ENCODE data around the gene DVL1.

DVL1 gene

DNA sequence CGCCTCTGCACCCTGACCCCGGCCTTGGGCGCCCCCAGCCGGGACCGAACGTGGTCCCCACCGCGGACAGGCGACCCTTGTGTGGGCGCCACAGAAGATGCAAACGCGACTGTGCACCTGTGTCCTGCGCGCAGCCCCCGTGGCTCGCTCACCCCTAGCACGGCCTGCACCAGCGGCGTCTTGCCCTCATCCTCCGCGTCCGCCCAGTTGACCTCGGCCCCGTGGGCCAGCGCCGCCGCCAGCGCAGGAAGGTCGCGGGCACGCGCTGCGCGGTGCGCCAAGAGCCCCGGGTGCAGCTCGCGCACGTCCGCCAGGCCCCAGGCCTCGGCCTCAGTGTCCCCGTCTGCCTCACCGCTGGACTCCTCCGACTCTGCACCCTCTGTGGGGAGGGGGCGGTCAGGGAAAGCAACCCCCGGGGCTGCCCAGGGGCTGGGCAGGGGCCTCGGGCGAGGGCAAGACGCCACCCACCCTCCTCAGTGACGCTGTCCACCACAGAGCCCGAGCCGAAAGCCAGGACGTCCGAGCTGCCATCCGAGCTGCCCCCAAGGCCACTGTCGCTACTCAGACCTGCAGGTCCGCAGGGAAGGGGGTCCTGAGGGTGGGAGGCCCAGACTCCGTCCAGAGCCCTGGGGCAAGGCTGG is 54.8 kb downstream of the DVL1 start:
- H3F3A ChIP-seq (ENCODE audit: low read depth): no peaks in the 10 kb centered on the region
- no peaks in the 10 kb centered on the region for H3K27me3 ChIP-seq (ENCODE audit: insufficient read depth, low read length, poor library complexity, severe bottlenecking)
- no peaks in the 10 kb centered on the region for H3K79me2 ChIP-seq (ENCODE audit: insufficient read depth, low read length)
- no peak overlapping the region for H3K9ac ChIP-seq (ENCODE audit: low read depth, low read length, poor library complexity, severe bottlenecking)
- H3K4me2 ChIP-seq (ENCODE audit: low read depth, low read length, poor library complexity, severe bottlenecking): no peak overlapping the region
- no peaks in the 10 kb centered on the region for H3K9me2 ChIP-seq (replicated peaks; ENCODE audit: low read depth, low read length)
- no peaks in the 10 kb centered on the region for H3K9me3 ChIP-seq (ENCODE audit: insufficient read depth, low read depth, low read length)
- no peaks in the 10 kb centered on the region for H3K36me3 ChIP-seq (ENCODE audit: insufficient read depth, low read length)
- TF ChIP-seq EZH2phosphoT487 (IDR thresholded peaks at IDR 0.05; ENCODE audit: borderline replicate concordance): no peak
- TF ChIP-seq, protein P1, sequence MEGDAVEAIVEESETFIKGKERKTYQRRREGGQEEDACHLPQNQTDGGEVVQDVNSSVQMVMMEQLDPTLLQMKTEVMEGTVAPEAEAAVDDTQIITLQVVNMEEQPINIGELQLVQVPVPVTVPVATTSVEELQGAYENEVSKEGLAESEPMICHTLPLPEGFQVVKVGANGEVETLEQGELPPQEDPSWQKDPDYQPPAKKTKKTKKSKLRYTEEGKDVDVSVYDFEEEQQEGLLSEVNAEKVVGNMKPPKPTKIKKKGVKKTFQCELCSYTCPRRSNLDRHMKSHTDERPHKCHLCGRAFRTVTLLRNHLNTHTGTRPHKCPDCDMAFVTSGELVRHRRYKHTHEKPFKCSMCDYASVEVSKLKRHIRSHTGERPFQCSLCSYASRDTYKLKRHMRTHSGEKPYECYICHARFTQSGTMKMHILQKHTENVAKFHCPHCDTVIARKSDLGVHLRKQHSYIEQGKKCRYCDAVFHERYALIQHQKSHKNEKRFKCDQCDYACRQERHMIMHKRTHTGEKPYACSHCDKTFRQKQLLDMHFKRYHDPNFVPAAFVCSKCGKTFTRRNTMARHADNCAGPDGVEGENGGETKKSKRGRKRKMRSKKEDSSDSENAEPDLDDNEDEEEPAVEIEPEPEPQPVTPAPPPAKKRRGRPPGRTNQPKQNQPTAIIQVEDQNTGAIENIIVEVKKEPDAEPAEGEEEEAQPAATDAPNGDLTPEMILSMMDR (conservative IDR thresholded peaks at IDR 0.05; ENCODE audit: low read length): no peak
- H3K4me1 ChIP-seq (ENCODE audit: insufficient read depth, low read length, poor library complexity, severe bottlenecking): no peaks in the 10 kb centered on the region
- no peak overlapping the region for H3K4me3 ChIP-seq (ENCODE audit: low read length, poor library complexity, severe bottlenecking)
- H4K20me1 ChIP-seq (ENCODE audit: insufficient read depth, low read length, poor library complexity, severe bottlenecking): no peaks in the 10 kb centered on the region
- H2AFZ ChIP-seq (ENCODE audit: low read length): no peak overlapping the region

DNA sequence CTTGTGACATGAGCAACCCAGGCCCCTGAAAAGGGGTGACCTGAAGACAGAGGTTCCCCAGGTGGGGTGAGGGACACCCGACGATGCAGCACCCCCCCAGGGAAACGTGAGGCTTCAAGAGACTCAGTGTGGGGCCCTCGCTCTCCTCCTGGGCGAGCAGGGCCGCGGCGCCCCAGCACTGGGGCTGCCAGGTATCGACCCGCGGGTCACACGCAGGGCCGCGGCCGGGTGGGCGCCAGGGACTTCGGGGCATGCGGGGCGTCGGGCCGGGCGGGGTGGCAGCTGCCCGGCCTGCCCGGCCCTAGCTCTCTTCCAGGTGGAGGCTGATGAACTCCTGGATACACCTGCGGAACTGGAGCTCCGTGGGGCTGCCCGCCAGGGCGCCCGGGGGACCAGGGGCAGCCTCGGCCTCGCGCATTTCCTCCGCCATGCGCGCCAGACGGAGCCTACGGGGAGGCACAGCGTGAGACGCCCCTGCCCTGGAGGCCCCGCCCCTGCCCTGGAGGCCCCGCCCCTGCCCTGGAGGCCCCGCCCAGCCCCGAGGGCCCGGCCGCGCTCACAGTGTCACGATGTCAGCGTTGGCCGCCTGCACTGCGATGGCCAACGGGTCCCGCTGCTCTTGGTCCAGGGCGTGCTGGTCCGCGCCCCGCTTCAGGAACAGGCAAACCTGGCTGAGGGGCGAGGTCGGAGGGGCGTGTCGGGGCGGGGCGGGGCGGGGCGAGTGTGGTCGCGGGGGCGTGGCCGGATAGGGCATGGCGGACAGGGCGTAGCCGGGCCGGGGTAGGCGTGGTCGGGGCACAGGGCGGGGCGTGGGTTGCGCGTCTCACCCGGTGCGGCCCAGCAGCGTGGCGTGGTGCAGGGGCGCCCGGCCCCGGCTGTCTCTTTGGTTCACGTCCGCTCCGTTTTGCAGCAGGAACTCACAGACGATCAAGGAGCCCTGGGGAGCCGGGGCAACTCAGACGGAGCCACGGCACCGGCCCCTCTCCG is 55.7 kb downstream of the DVL1 start:
- H3K4me2 ChIP-seq (ENCODE audit: low read depth, low read length, poor library complexity, severe bottlenecking): no peak overlapping the region
- H3K9ac ChIP-seq (ENCODE audit: low read depth, low read length, poor library complexity, severe bottlenecking): no peak overlapping the region

DNA sequence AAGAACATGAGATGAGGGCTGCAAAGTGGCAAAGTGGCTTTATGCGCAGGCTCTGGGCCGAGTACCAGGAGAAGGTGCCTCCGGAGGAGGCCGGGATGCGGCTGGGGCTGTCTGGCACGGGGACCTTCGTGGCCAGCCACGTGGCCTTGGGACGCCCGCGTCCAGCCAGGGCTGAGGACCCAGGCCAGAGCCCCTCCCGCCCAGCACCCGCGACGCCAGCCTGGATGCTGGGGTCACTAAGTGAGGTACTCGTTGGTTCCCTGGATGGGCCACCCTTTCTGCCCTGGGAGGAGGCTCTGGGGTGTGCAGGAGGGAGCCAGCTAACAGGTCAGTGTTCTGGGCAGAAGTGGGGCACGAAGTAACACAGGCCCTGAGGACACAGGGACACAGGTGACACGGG is 56.4 kb downstream of the DVL1 start:
- Histone ChIP-seq H3K27me3 (ENCODE audit: insufficient read depth, low read length, poor library complexity, severe bottlenecking) (no peaks in the 10 kb centered on the region), H3K4me2 (ENCODE audit: low read depth, low read length, poor library complexity, severe bottlenecking) (no peak overlapping the region), H3F3A (ENCODE audit: low read depth) (no peaks in the 10 kb centered on the region), H2AFZ (ENCODE audit: low read length) (no peak overlapping the region), H3K9me3 (ENCODE audit: insufficient read depth, low read depth, low read length) (no peaks in the 10 kb centered on the region), H3K4me3 (ENCODE audit: low read length, poor library complexity, severe bottlenecking) (no peak overlapping the region), H3K36me3 (ENCODE audit: insufficient read depth, low read length) (no peaks in the 10 kb centered on the region), H3K79me2 (ENCODE audit: insufficient read depth, low read length) (no peaks in the 10 kb centered on the region), H3K4me1 (ENCODE audit: insufficient read depth, low read length, poor library complexity, severe bottlenecking) (no peaks in the 10 kb centered on the region), H3K9me2 (replicated peaks; ENCODE audit: low read depth, low read length) (no peaks in the 10 kb centered on the region), H3K9ac (ENCODE audit: low read depth, low read length, poor library complexity, severe bottlenecking) (no peak overlapping the region), H4K20me1 (ENCODE audit: insufficient read depth, low read length, poor library complexity, severe bottlenecking) (no peaks in the 10 kb centered on the region)
- no peak for TF ChIP-seq EZH2phosphoT487 (IDR thresholded peaks at IDR 0.05; ENCODE audit: borderline replicate concordance)

More for the DNA sequence above, 55.7 kb downstream of the DVL1 start:
- Histone ChIP-seq H3K79me2 (ENCODE audit: insufficient read depth, low read length) (no peaks in the 10 kb centered on the region), H3F3A (ENCODE audit: low read depth) (no peaks in the 10 kb centered on the region), H2AFZ (ENCODE audit: low read length) (no peak overlapping the region), H3K4me3 (ENCODE audit: low read length, poor library complexity, severe bottlenecking) (no peak overlapping the region), H3K4me1 (ENCODE audit: insufficient read depth, low read length, poor library complexity, severe bottlenecking) (no peaks in the 10 kb centered on the region), H3K27me3 (ENCODE audit: insufficient read depth, low read length, poor library complexity, severe bottlenecking) (no peaks in the 10 kb centered on the region), H3K9me3 (ENCODE audit: insufficient read depth, low read depth, low read length) (no peaks in the 10 kb centered on the region), H4K20me1 (ENCODE audit: insufficient read depth, low read length, poor library complexity, severe bottlenecking) (no peaks in the 10 kb centered on the region), H3K9me2 (replicated peaks; ENCODE audit: low read depth, low read length) (no peaks in the 10 kb centered on the region), H3K36me3 (ENCODE audit: insufficient read depth, low read length) (no peaks in the 10 kb centered on the region)
- TF ChIP-seq, protein P1 (conservative IDR thresholded peaks at IDR 0.05; ENCODE audit: low read length): no peak
- TF ChIP-seq EZH2phosphoT487 (IDR thresholded peaks at IDR 0.05; ENCODE audit: borderline replicate concordance): no peak
